Sigmoid colon (tissue), 7 donors: Measurements from ENCODE around the gene RPA1. TPM values are rescaled to one million over a fixed set of nuclear protein-coding genes. Genes with fewer than 3 reads are reported as not detected.

Experiments
- DNase-seq: peaks from one replicate; pipeline ENCODE4 v3.0.0-alpha.2; 2019
- H3K27ac ChIP-seq, 4 donors: fragments of 200-600 bp; sonication (generic); one replicate each; pipeline ENCODE4 v1.5.1; 2016 to 2019; ENCODE audit warnings: mild to moderate bottlenecking in 1 of 4
- H3K27me3 ChIP-seq, 3 donors: fragments of 200-600 bp; sonication (generic); one replicate each; pipeline ENCODE4 v1.5.1; 2019; ENCODE audit warnings: mild to moderate bottlenecking in 1 of 3
- H3K36me3 ChIP-seq, 4 donors: fragments of 200-600 bp; sonication (generic); one replicate each; pipeline ENCODE4 v1.5.1; 2016 to 2019
- H3K4me1 ChIP-seq, 4 donors: fragments of 200-600 bp; sonication (generic); one replicate each; pipeline ENCODE4 v1.5.1; 2017 to 2019
- H3K4me3 ChIP-seq, 4 donors: fragments of 200-600 bp; sonication (generic); one replicate each; pipeline ENCODE4 v1.5.1; 2017 to 2019; ENCODE audit warnings: mild to moderate bottlenecking in 2 of 4, moderate library complexity in 1 of 4
- H3K9me3 ChIP-seq, 4 donors: fragments of 200-600 bp in 3 of 4; sonication (generic) in 3 of 4; one replicate each; pipeline versions ENCODE4 v1.5.1 to v1.6.1; 2013 to 2019
- EP300 ChIP-seq, 4 donors: sonication (generic); formaldehyde crosslinking; IDR thresholded peaks; one replicate each; pipeline ENCODE4 v1.6.1; 2017; ENCODE audit warnings: antibody characterized with exemption in 4 of 4
- POLR2A ChIP-seq, 2 donors: fragments of 450-650 bp; IDR thresholded peaks; one replicate each; pipeline ENCODE4 v1.6.1; 2016; ENCODE audit warnings: antibody characterized with exemption in 2 of 2, mild to moderate bottlenecking in 2 of 2, moderate library complexity in 2 of 2
- POLR2AphosphoS5 ChIP-seq, 4 donors: sonication (generic); formaldehyde crosslinking; IDR thresholded peaks; one replicate each; pipeline ENCODE4 v1.6.1; 2017; ENCODE audit warnings: antibody characterized with exemption in 4 of 4
- WGBS, 2 donors: extraction: QIAGEN DNeasy Blood & Tissue Kit; methylation state at CpG; one replicate each; pipeline ENCODE4 v1.1.7; 2013; 5-methylcytosine and 5-hydroxymethylcytosine counted together
- intact Hi-C: fragments of 100-400 bp; cut with DNase I; formaldehyde crosslinking; loops from one replicate; pipeline ENCODE4 v1.15.1; 2023
- polyA plus RNA-seq, 3 donors: library from polyadenylated mRNA; stranded (reverse); fragments of 200-250 nt; gene quantifications; one replicate each; pipeline ENCODE4 v1.2.3, GENCODE V29; 2013
- total RNA-seq, 4 donors: library from RNA; depleted of rRNA; stranded (reverse); fragments of >200 nt; gene quantifications; one replicate each; pipeline ENCODE4 v1.1.0, GENCODE V29; 2016
- TF ChIP-seq, protein P1 (sequence below), 4 experiments: fragments of 450-650 bp in 3 of 4; fragments of 200-600 bp in 1 of 4; IDR thresholded peaks; one replicate each; pipeline ENCODE4 v1.5.1; 2016 to 2019; ENCODE audit warnings: antibody characterized with exemption in 4 of 4, mild to moderate bottlenecking in 3 of 4, moderate library complexity in 2 of 4
- donor health status: healthy with polysubstance abuse.
- donor health status: Bipolar disorder and iron deficiency.
- donor health status: healthy.

RPA1 gene
- total and polyA plus RNA-seq, 7 donors = 16.2 to 46.8 (median 30.6) TPM

GRCh38 chr17:1912146-1912545 is 82.3 kb downstream of the RPA1 start:
- Histone ChIP-seq H3K4me3 (no peak overlapping the region), H3K27ac (no peak overlapping the region), H3K27me3 (peaks cover 18 to 96% (median 43%) of the 10 kb centered on the region in 3 donors), H3K4me1 (peaks cover 0 to 12% (median 10%) of the 10 kb centered on the region in 4 donors), H3K36me3 (no peaks in the 10 kb centered on the region), H3K9me3 (no peaks in the 10 kb centered on the region)
- no peak for DNase-seq
- intact Hi-C loops = no loop called here
- WGBS, 2 donors = 56 to 68% methylated on average over 7 of the region's 7 CpGs
- TF ChIP-seq EP300 (IDR thresholded peaks at IDR 0.05) (no peak), POLR2A (IDR thresholded peaks at IDR 0.05) (no peak), POLR2AphosphoS5 (IDR thresholded peaks at IDR 0.05) (no peak)
- TF ChIP-seq, protein P1, sequence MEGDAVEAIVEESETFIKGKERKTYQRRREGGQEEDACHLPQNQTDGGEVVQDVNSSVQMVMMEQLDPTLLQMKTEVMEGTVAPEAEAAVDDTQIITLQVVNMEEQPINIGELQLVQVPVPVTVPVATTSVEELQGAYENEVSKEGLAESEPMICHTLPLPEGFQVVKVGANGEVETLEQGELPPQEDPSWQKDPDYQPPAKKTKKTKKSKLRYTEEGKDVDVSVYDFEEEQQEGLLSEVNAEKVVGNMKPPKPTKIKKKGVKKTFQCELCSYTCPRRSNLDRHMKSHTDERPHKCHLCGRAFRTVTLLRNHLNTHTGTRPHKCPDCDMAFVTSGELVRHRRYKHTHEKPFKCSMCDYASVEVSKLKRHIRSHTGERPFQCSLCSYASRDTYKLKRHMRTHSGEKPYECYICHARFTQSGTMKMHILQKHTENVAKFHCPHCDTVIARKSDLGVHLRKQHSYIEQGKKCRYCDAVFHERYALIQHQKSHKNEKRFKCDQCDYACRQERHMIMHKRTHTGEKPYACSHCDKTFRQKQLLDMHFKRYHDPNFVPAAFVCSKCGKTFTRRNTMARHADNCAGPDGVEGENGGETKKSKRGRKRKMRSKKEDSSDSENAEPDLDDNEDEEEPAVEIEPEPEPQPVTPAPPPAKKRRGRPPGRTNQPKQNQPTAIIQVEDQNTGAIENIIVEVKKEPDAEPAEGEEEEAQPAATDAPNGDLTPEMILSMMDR (IDR thresholded peaks at IDR 0.05) = no peak

- Histone ChIP-seq H3K4me3 (no peak overlapping the region), H3K9me3 (no peaks in the 10 kb centered on the region), H3K27ac (no peak overlapping the region), H3K4me1 (peaks cover 0 to 1% (median under 1%) of the 10 kb centered on the region in 4 donors), H3K36me3 (no peaks in the 10 kb centered on the region), H3K27me3 (peaks cover 7 to 82% (median 30%) of the 10 kb centered on the region in 3 donors)
- WGBS, 2 donors = 79 to 90% methylated on average over 14 of the region's 14 CpGs
- TF ChIP-seq POLR2A (IDR thresholded peaks at IDR 0.05) = no peak
- TF ChIP-seq POLR2AphosphoS5 (IDR thresholded peaks at IDR 0.05) = no peak
- TF ChIP-seq, protein P1 (IDR thresholded peaks at IDR 0.05) = no peak
- TF ChIP-seq EP300 (IDR thresholded peaks at IDR 0.05) = no peak
- intact Hi-C loops = no loop called here
- DNase-seq = no peak
Observed at GRCh38 chr17:1913702-1914101, 83.9 kb downstream of the RPA1 start.

GRCh38 chr17:1914661-1915083 is 84.9 kb downstream of the RPA1 start:
- no peak for TF ChIP-seq POLR2A (IDR thresholded peaks at IDR 0.05)
- TF ChIP-seq, protein P1 (IDR thresholded peaks at IDR 0.05) = no peak
- no peak for TF ChIP-seq EP300 (IDR thresholded peaks at IDR 0.05)
- TF ChIP-seq POLR2AphosphoS5 (IDR thresholded peaks at IDR 0.05) = no peak
- no peaks in the 10 kb centered on the region for H3K36me3 ChIP-seq
- intact Hi-C loops = no loop called here
- no peak overlapping the region for H3K4me3 ChIP-seq
- no peaks in the 10 kb centered on the region for H3K9me3 ChIP-seq
- no peak overlapping the region for H3K27ac ChIP-seq
- WGBS, 2 donors = 54 to 61% methylated on average over 8 of the region's 8 CpGs
- no peaks in the 10 kb centered on the region for H3K4me1 ChIP-seq
- peaks cover 7 to 72% (median 23%) of the 10 kb centered on the region in 3 donors for H3K27me3 ChIP-seq
- DNase-seq = no peak

DNA sequence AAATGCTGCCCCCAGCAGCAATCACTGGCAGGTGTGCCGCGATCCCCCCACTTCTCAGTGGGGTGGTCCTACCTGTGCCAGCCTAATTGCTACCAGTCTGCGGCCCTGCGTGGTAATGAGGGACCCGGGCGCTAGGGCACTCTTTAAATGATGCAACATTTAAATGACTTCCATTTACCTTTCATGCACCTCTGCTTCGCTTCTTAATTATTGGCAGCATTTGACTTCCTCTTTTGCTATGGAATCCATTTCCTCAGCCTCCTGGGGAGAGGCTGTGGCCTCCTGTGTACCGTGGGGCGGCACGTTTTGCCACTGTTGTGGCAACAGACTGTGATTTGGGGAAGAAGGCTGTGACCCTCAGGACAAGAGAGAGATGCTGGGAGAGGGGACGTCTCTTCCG is 86.1 kb downstream of the RPA1 start:
- peaks cover 4 to 60% (median 20%) of the 10 kb centered on the region in 3 donors for H3K27me3 ChIP-seq
- no peaks in the 10 kb centered on the region for H3K9me3 ChIP-seq
- intact Hi-C loops = no loop called here
- DNase-seq = no peak
- TF ChIP-seq, protein P1 (IDR thresholded peaks at IDR 0.05) = no peak
- TF ChIP-seq POLR2A (IDR thresholded peaks at IDR 0.05) (no peak), POLR2AphosphoS5 (IDR thresholded peaks at IDR 0.05) (no peak), EP300 (IDR thresholded peaks at IDR 0.05) (no peak)
- H3K4me3 ChIP-seq = no peak overlapping the region
- no peaks in the 10 kb centered on the region for H3K36me3 ChIP-seq
- H3K4me1 ChIP-seq = no peaks in the 10 kb centered on the region
- no peak overlapping the region for H3K27ac ChIP-seq
- WGBS, 2 donors = 54 to 57% methylated on average over 12 of the region's 12 CpGs

DNA sequence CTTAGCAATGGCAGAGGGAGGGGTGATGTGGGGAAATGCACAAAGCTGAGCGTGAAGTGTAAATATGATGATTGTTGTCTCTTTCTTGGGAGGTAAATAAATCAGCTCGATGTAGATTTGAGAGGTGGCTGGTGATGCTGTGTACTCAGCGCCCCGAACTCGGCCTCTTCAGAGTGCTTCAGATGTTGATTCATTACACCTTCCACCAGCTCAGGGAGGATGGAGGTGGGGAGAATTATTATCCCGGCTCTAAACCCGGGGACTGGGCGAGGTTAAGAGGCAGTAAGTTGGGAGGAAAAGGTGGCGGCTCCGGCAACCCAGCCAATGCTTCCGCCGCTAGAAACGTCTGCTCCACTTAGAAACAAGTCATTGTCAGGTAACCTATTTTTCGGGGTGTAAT is 86.5 kb downstream of the RPA1 start:
- Histone ChIP-seq H3K4me3 (no peak overlapping the region), H3K27ac (no peak overlapping the region), H3K27me3 (peaks cover 4 to 57% (median 18%) of the 10 kb centered on the region in 3 donors), H3K4me1 (no peaks in the 10 kb centered on the region), H3K36me3 (no peaks in the 10 kb centered on the region), H3K9me3 (no peaks in the 10 kb centered on the region)
- DNase-seq = no peak
- TF ChIP-seq POLR2A (IDR thresholded peaks at IDR 0.05) (no peak), EP300 (IDR thresholded peaks at IDR 0.05) (no peak), POLR2AphosphoS5 (IDR thresholded peaks at IDR 0.05) (no peak)
- TF ChIP-seq, protein P1 (IDR thresholded peaks at IDR 0.05) = no peak
- intact Hi-C loops = no loop called here
- 28 to 63% methylated on average over 14 of the region's 14 CpGs for WGBS, 2 donors
